Stimulated activated CD8-positive, alpha-beta memory T cell treated with anti-CD3 and anti-CD28 coated beads, Interleukin-12 subunit alpha, Interleukin-12 subunit beta, amount 100 ng/mL, for 4 hours (primary cell): ENCODE results near the gene CNNM1.

Source experiments
- DNase-seq: peaks from one replicate; pipeline ENCODE4 v3.0.0-alpha.2; 2020; ENCODE audit warnings: low read depth

The CNNM1 gene

DNA sequence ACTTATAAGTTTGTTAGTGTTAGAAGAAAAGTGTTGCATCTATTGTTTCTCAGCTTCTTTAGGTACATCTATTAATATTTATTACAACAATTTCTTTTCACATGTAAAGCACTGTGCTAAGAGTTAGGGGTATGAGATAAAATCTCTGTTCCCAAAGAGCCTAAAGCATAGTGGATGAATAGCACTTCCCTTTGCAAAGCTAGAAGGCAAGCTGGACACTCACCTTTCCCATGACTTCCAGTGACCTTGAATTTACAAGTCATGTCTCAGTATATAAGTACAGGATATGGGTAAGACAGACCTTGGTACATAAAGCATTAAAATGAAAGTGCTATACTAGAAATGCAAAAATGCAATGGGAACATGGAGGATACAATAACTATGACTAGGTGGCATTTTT, 8.7 kb downstream of the CNNM1 start:
- no peak for DNase-seq

- no peak for DNase-seq
Observed at GRCh38 chr10:99339077-99339476, 9.9 kb downstream of the CNNM1 start.

DNA sequence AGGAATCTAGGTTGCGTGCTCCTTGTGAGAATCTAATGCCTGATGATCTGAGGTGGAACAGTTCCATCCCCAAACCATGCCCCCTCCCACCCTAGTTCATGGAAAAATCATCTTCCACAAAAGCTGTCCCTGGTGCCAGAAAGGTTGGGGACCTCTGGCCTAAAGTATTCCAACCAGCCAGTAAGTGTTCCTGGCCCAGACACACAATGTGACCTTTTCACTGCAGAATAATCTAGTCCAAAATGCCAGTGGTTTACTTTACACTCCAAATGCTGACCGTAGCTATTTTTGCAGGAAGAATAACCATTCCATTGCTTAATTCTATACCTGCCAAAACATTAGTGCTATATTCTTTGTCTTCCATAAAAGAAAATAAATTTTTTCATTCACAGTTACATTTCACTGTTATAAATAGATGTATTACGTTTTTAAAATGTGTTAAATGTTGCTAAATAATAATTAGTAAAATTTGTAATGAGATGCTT, 10.4 kb downstream of the CNNM1 start:
- DNase-seq = no peak

- no peak for DNase-seq
Observed at GRCh38 chr10:99340650-99341049, 11.5 kb downstream of the CNNM1 start.

DNA sequence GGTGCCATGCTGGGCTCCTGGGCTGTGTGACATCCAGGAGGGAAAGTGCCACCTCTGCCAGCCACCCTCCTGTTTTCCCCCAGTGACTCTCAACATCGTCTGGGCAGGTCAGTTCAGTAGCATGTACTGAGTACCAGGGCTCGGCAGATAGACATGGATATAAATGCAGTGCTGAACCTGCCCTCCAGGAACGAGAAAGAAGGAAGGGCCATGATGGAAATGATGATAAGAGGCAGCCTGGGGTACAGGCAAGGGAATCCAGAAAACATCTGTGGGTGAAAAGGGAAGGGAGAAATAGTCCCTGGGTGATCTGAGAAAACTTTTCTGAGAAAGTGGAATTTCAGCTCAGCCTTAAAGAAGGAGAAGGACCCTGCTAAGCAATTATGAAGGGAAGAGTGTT, 12.1 kb downstream of the CNNM1 start:
- DNase-seq = no peak

DNA sequence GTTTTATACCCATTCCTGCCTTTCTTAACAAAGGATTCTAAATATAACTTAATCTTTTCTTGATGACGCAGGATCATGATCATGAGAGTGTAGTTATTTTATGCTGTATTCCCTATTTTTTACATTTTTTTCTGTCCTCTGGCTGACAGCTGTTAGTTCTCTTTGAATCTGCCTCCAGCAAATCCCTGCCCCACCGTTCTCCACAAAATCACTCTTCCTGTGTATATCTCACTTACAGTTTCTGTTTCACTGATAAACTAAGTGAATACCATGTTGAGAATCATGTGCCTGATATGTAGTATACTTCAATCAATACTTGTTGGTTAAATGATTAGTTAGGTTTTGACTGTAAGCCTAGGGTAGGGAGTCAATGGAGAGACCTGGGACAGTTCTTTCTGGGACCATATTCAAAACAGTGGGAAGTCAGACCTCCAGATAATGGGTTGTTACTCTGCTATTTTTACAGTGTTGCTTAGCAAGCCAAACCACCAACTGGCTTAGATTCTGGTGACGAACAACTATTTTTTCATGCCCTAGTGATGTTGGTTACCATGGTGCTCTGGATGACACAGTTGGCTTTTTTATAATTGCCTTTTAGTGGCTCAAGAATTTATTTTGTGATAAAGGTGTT, 12.8 kb downstream of the CNNM1 start:
- no peak for DNase-seq

DNA sequence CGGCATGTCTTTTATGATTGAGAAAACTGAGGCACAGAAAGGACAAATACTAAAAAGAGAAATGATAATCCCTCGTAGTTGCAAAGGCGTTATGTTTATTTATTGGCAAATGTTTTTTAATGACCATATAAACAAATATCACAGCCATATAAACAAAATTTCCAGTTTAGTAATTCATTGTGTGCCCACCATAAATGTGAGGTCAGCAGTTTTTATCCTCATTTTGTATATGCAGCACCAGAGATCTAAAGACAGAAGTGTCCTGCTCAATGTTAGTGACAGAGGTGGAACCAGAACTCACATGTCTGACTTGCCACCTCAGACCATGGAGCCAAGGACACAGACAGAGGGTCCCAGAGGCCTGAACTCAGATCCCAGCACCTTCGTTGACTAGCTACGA, 14.1 kb downstream of the CNNM1 start:
- DNase-seq = no peak

GRCh38 chr10:99344715-99345114, 15.6 kb downstream of the CNNM1 start:
- DNase-seq = no peak

DNA sequence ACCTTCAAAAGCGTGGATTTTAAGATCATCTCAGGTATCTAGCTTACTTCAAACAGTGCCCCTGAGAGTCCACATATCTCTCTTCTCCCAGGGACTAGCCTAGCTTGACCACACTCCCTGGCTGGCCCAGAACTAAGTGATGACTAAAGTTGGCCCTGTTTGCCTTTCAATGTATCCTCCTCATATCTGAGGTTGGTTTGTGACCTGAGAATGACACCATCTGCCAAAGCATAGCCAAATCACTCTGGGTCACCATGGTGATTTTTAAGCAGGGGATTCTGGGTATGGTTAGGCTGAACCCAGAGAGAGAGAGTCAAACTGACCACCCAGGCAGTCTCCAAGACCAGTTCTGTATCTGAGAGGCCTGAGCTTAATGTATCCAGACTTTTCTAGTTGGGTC, 16.2 kb downstream of the CNNM1 start:
- no peak for DNase-seq

- DNase-seq = no peak
Observed at GRCh38 chr10:99346247-99346646, 17.1 kb downstream of the CNNM1 start.

- DNase-seq = no peak
Observed at GRCh38 chr10:99347672-99348071, 18.5 kb downstream of the CNNM1 start.

DNA sequence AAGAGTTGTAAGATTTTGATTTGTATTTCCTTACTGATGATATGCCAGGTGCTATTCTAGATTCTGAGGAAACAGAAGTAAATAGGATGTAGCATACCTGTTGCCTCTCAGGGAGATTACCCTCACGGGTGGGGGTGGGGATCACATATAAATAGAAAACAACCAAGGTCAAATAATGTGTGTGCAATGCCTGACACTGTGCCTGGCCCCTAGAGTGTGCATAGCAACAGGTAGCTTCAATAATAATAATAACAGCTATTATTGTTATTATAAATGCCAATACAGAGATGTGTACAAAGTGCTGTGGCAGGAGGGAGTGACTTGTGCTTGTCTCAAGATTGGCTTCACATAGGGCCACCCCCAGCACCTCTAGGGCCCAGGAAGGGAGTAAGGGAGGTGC, 24.0 kb downstream of the CNNM1 start:
- no peak for DNase-seq

GRCh38 chr10:99357691-99358090, 28.5 kb downstream of the CNNM1 start:
- DNase-seq = no peak

GRCh38 chr10:99358101-99358500, 28.9 kb downstream of the CNNM1 start:
- DNase-seq = no peak

DNA sequence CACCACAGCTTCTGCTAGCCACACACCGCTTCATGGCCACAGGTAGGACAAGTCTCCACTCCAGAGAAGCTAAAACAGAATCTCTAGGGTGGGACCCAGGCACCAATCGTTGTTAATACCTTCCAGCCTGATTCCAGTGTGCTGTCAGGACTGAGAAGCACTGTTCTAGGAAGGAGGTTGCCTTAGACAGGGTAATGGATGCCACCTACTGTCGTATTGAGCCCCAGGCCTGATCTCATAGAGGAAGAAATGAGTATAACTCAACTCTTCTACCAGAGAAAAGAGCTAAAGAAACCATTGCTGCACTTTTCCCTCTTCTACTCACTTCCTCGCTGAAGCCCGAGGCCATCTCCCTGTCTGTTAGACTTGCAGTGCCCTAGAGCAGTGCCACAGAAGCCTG, 31.8 kb downstream of the CNNM1 start:
- DNase-seq = no peak

DNA sequence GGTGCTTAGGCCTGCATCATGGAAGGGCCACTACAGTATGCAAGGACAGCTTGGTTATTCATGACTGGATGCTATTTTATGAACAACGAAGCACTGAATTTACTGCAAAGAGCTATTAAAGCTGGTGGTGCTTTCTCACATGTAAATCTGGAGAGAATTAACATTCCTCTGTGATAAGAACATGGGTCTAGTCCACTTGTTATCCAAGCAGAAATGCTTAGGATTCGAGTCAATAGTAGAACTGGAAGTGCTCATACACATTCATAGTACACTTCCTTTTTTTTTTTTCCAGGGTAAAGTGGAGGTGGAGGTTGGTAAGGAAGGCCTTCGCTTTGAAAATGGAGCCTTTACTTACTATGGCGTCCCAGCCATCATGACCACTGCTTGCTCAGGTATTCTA, 35.0 kb downstream of the CNNM1 start:
- DNase-seq = no peak

- DNase-seq = no peak
Observed at GRCh38 chr10:99365311-99365710, 36.2 kb downstream of the CNNM1 start.

GRCh38 chr10:99365736-99366135, 36.6 kb downstream of the CNNM1 start:
- DNase-seq = no peak

DNA sequence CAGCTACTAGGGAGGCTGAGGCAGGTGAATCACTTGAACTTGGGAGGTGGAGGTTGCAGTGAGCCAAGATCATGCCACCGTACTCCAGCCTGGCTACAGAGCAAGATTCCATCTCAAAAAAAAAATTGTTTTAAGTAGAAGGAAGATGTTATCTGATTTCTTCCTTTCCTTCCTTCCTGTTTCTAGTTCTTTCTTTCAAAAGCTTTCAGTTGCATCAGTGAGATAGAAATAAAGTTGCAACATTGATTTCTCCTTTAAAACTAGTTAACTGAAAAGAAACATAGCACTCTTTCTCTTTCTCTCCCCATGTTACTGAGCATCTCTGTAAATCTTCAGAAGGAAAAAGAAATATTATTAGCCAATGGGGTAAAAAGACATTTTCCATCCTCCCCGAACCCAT, 37.5 kb downstream of the CNNM1 start:
- no peak for DNase-seq

- DNase-seq = no peak
Observed at GRCh38 chr10:99368646-99369045, 39.5 kb downstream of the CNNM1 start.

- DNase-seq = no peak
Observed at GRCh38 chr10:99369126-99369525, 40.0 kb downstream of the CNNM1 start.

- DNase-seq = no peak
Observed at GRCh38 chr10:99369551-99369950, 40.4 kb downstream of the CNNM1 start.

DNA sequence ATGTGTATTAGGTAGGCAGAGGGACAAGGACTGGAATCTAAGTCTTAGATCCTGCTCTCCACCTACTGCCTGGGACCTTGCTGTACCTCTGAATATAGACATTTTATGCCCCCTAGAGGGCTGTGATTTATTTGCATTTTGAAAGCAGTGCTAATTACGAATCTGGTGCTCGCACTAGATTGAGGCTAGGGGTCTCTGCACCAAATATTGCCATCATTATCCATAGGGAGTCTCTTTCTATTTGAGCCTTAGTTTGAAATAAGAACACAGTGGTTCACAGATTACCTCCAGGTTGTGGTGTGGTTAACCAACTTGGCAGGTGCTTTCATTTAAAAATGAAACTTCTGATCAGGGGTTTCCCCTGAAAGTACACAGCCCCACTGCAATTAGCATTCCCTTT, 41.8 kb downstream of the CNNM1 start:
- no peak for DNase-seq

DNA sequence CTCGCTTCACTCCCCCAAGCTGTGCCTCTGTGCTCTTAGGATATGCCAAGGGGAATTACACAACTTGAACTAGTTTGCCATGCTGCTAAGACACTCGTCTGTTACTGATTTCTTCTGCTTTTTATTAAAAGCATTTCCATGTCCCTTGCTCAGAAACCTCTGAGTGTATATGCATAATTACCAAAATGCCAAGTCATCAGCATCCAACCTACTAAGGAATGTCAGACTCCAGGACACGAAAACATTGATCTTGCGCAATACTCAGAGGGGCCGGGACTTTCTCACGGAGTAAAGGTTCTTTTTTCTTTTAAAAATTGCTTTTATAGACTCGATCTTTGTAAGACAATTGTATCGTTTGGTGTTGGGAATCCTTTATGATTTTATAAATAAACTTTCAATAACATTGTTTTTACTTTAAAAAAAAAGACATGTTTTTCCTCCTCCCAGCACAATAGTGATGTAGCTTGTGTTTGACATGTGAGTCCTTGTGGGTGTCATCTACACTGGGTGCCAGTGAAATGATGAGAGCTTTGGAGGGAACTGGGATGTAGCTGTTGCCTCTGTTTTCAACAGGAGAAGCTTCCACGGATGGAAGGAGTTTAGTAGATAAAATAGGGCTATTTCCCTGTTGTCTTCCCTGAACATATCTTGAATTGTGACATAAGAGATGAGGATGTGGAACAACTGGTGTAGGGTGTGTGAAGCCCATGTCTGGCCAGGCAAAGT, 43.6 kb downstream of the CNNM1 start:
- no peak for DNase-seq
